Upper lobe of left lung (tissue), 6 donors: ENCODE measurements around the gene SLC39A8. TPM values are rescaled to one million over a fixed set of nuclear protein-coding genes. Genes with fewer than 3 reads are reported as not detected.

Experiments used
- ATAC-seq, 2 donors: fragments of 200-7000 bp; cut with Tn5 transposase; one replicate each; pipeline ENCODE4 v1.9.1; 2022; ENCODE audit warnings: mild to moderate bottlenecking in 2 of 2, moderate library complexity in 2 of 2; ENCODE audit not compliant: low FRiP score in 2 of 2
- DNase-seq, 2 donors: peaks; one replicate each; pipeline ENCODE4 v3.0.0-alpha.2; 2019 to 2020
- H3K27ac ChIP-seq, 4 donors: fragments of 200-600 bp; sonication (generic); one replicate each; pipeline ENCODE4 v1.5.1; 2016 to 2019
- H3K27me3 ChIP-seq, 4 donors: fragments of 200-600 bp; sonication (generic); one replicate each; pipeline ENCODE4 v1.5.1; 2017 to 2019
- H3K36me3 ChIP-seq, 4 donors: fragments of 200-600 bp; sonication (generic); one replicate each; pipeline ENCODE4 v1.5.1; 2016 to 2019
- H3K4me1 ChIP-seq, 4 donors: fragments of 200-600 bp; sonication (generic); one replicate each; pipeline ENCODE4 v1.5.1; 2018 to 2019
- H3K4me3 ChIP-seq, 4 donors: fragments of 200-600 bp; sonication (generic); one replicate each; pipeline ENCODE4 v1.5.1; 2017 to 2019; ENCODE audit warnings: mild to moderate bottlenecking in 2 of 4, moderate library complexity in 1 of 4
- H3K9me3 ChIP-seq, 4 donors: fragments of 200-600 bp; sonication (generic); one replicate each; pipeline ENCODE4 v1.5.1; 2018 to 2019
- EP300 ChIP-seq, 4 donors: sonication (generic); formaldehyde crosslinking; IDR thresholded peaks; one replicate each; pipeline ENCODE4 v1.5.1; 2017; ENCODE audit warnings: antibody characterized with exemption in 4 of 4, control low read depth in 2 of 4
- POLR2A ChIP-seq, 4 donors: fragments of 450-650 bp; IDR thresholded peaks; one replicate each; pipeline ENCODE4 v1.5.1; 2016 to 2017; ENCODE audit warnings: antibody characterized with exemption in 4 of 4, mild to moderate bottlenecking in 2 of 4
- POLR2AphosphoS5 ChIP-seq, 2 donors: sonication (generic); formaldehyde crosslinking; IDR thresholded peaks; one replicate each; pipeline ENCODE4 v1.5.1; 2017; ENCODE audit warnings: antibody characterized with exemption in 2 of 2
- WGBS, 2 donors: methylation state at CpG; one replicate each; pipeline ENCODE4 v1.1.5; 2017 to 2018; 5-methylcytosine and 5-hydroxymethylcytosine counted together
- total RNA-seq, 6 donors: library from RNA; depleted of rRNA in 4 of 6; stranded (reverse); fragments of >200 nt in 4 of 6; gene quantifications; one replicate each; pipeline versions ENCODE4 v1.1.0 to v1.2.1, GENCODE V29; 2016 to 2021
- TF ChIP-seq, protein P1 (sequence below), 6 experiments: fragments of 450-650 bp in 4 of 6; fragments of 200-600 bp in 2 of 6; sonication (generic) in 2 of 6; IDR thresholded peaks; one replicate each; pipeline ENCODE4 v1.5.1; 2016 to 2019; ENCODE audit warnings: antibody characterized with exemption in 6 of 6
- donor health status: DM: no; HTN: no; CAD: no; lungs with moderate emphysema.
- donor health status: DM: no; HTN: yes; CAD: no; lungs with severe emphysema.

SLC39A8 gene
- total RNA-seq, 6 donors from 2014 or later: 218 to 627 (median 317) TPM

DNA sequence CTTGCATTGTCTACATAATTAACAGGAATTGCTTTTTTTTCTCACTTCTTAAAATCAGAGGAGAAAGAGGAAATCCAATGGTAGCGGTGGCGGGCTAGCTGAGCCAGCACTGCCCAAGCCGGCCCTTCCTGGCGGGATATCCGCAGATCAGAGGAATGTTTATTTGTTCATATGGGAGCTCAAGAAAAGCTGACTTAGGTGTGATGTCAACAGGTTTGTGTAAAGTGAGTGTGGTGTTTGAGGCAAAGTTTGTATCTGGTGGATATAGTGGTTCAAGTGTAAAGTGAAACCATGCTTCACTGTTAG, 466 bp upstream of the SLC39A8 start:
- WGBS, 2 donors: 2 to 6% methylated on average over 5 of the region's 5 CpGs
- ATAC-seq: peak in 1 of 2 donors; percentile 1
- peaks cover 0 to 24% (median 10%) of the 10 kb centered on the region in 4 donors for H3K4me1 ChIP-seq

GRCh38 chr4:102344520-102344953, 745 bp downstream of the SLC39A8 start:
- Histone ChIP-seq H3K36me3 (no peaks in the 10 kb centered on the region), H3K4me3 (peak overlapping the region; percentile 63 to 86 (median 74)), H3K9me3 (no peaks in the 10 kb centered on the region), H3K27ac (peak overlapping the region; percentile 80 to 91 (median 88)), H3K27me3 (no peaks in the 10 kb centered on the region), H3K4me1 (peaks cover 0 to 27% (median 11%) of the 10 kb centered on the region in 4 donors)
- TF ChIP-seq POLR2A (IDR thresholded peaks at IDR 0.05) (peak in 2 of 4 donors; percentile 49 to 72), EP300 (IDR thresholded peaks at IDR 0.05) (no peak), POLR2AphosphoS5 (IDR thresholded peaks at IDR 0.05) (peak in 1 of 2 donors; percentile 41)
- TF ChIP-seq, protein P1, sequence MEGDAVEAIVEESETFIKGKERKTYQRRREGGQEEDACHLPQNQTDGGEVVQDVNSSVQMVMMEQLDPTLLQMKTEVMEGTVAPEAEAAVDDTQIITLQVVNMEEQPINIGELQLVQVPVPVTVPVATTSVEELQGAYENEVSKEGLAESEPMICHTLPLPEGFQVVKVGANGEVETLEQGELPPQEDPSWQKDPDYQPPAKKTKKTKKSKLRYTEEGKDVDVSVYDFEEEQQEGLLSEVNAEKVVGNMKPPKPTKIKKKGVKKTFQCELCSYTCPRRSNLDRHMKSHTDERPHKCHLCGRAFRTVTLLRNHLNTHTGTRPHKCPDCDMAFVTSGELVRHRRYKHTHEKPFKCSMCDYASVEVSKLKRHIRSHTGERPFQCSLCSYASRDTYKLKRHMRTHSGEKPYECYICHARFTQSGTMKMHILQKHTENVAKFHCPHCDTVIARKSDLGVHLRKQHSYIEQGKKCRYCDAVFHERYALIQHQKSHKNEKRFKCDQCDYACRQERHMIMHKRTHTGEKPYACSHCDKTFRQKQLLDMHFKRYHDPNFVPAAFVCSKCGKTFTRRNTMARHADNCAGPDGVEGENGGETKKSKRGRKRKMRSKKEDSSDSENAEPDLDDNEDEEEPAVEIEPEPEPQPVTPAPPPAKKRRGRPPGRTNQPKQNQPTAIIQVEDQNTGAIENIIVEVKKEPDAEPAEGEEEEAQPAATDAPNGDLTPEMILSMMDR (IDR thresholded peaks at IDR 0.05): peak in 1 of 6 experiments; percentile 23
- 3% methylated on average over 12 of the region's 48 CpGs; no CpG with 5 or more reads in 1 of the 2 donors for WGBS, 2 donors
- peak; percentile 66 to 94 for DNase-seq
- peak; percentile 88 to 90 for ATAC-seq

More for the DNA sequence above, 466 bp upstream of the SLC39A8 start:
- H3K27me3 ChIP-seq: no peaks in the 10 kb centered on the region
- H3K4me3 ChIP-seq: peak overlapping the region; percentile 22 to 86 (median 70)
- no peak for TF ChIP-seq POLR2AphosphoS5 (IDR thresholded peaks at IDR 0.05)
- H3K27ac ChIP-seq: peak overlapping the region; percentile 80 to 91 (median 88)
- no peaks in the 10 kb centered on the region for H3K36me3 ChIP-seq
- no peak for DNase-seq
- H3K9me3 ChIP-seq: no peaks in the 10 kb centered on the region

DNA sequence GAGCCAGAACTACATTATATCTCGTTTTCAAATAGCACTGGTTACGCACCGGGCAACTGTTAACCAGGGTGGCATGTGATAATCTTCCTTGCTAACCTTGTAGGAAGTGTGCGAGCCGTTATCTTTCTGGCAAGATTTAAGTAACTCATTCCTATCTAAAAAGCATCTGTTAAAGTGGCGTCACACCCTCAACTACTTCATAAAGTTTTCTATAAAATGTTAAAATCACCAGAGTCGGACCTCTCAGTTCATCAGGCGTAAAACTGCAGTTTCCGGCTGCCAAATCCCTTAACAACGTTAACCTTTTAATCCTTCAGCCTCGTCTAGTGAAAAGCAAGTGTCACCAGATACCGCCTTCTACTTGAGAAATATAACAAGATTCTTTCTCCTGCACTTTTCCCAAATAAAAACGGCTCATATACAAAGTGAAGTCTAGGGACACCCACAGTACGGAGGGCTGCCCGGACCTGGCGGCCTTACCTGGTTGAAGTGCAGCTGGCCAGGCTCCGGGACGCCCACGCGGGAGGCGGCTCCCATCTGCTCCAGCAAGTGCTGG, 1.2 kb downstream of the SLC39A8 start:
- H3K27me3 ChIP-seq: no peaks in the 10 kb centered on the region
- peak overlapping the region; percentile 63 to 86 (median 74) for H3K4me3 ChIP-seq
- 5 to 9% methylated on average over 14 to 16 of the region's 21 CpGs for WGBS, 2 donors
- TF ChIP-seq POLR2A (IDR thresholded peaks at IDR 0.05) (no peak), EP300 (IDR thresholded peaks at IDR 0.05) (no peak), POLR2AphosphoS5 (IDR thresholded peaks at IDR 0.05) (no peak)
- TF ChIP-seq, protein P1 (IDR thresholded peaks at IDR 0.05): no peak
- peaks cover 0 to 27% (median 12%) of the 10 kb centered on the region in 4 donors for H3K4me1 ChIP-seq
- no peaks in the 10 kb centered on the region for H3K36me3 ChIP-seq
- H3K9me3 ChIP-seq: no peaks in the 10 kb centered on the region
- ATAC-seq (no peak), DNase-seq (no peak)
- peak overlapping the region; percentile 80 to 91 (median 88) for H3K27ac ChIP-seq

DNA sequence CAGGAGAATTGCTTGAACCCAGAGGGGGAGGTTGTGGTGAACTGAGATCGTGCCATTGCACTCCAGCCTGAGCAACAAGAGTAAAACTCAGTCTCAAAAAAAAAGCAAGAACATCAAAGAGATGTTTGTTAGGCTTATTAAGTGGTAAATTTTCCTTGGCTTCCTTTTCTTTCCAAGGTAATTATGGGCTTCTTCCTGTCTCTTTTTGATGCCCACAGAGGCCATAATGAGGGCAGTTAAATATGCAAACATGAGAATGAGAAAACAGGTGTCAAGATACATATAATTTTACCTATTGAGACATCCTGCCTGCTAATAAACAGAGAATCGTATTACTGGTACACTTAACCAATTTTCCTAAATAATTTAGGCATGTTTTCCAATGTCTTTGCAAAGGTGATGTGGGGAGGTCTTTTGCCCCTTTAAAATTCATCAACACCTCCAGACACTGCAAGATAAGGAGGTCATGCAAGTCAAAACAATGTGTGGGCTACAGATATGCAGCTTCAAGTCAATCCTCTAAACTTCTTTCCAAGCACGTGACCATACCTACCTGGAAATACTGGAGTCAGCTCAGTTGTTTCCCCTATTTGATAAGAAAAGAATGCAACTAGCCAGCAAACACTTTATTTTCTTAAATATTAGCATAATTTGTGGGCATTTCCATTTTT, 2.7 kb downstream of the SLC39A8 start:
- no peak for TF ChIP-seq POLR2A (IDR thresholded peaks at IDR 0.05)
- Histone ChIP-seq H3K27ac (peak overlapping the region in 2 of 4 donors; percentile 89 to 91), H3K9me3 (no peaks in the 10 kb centered on the region), H3K36me3 (no peaks in the 10 kb centered on the region), H3K4me1 (peaks cover 0 to 27% (median 12%) of the 10 kb centered on the region in 4 donors), H3K4me3 (peak overlapping the region in 3 of 4 donors; percentile 63 to 86 (median 77)), H3K27me3 (no peaks in the 10 kb centered on the region)
- DNase-seq: no peak
- no peak for ATAC-seq
- WGBS, 2 donors: 59 to 70% methylated on average over 3 of the region's 3 CpGs

GRCh38 chr4:102341201-102341600, 4.1 kb downstream of the SLC39A8 start:
- DNase-seq (no peak), ATAC-seq (no peak)
- TF ChIP-seq POLR2A (IDR thresholded peaks at IDR 0.05) (no peak), POLR2AphosphoS5 (IDR thresholded peaks at IDR 0.05) (no peak), EP300 (IDR thresholded peaks at IDR 0.05) (no peak)
- TF ChIP-seq, protein P1 (IDR thresholded peaks at IDR 0.05): no peak
- H3K9me3 ChIP-seq: no peaks in the 10 kb centered on the region
- peaks cover 0 to 24% (median 10%) of the 10 kb centered on the region in 4 donors for H3K4me1 ChIP-seq
- H3K27ac ChIP-seq: peak overlapping the region in 2 of 4 donors; percentile 2 to 89
- no peaks in the 10 kb centered on the region for H3K27me3 ChIP-seq
- no peaks in the 10 kb centered on the region for H3K36me3 ChIP-seq
- H3K4me3 ChIP-seq: peak overlapping the region in 2 of 4 donors; percentile 77 to 86
